Peyer's patch (tissue), 4 donors: Measurements from ENCODE around the gene STARD10.

ENCODE experiments used
- POLR2A ChIP-seq, 2 donors: fragments of 450-650 bp; IDR thresholded peaks; one replicate each; pipeline ENCODE4 v1.5.1; 2017; ENCODE audit warnings: antibody characterized with exemption in 2 of 2, mild to moderate bottlenecking in 2 of 2, moderate library complexity in 2 of 2
- TF ChIP-seq, protein P1 (sequence below), 6 experiments: fragments of 450-650 bp in 4 of 6; fragments of 200-600 bp in 2 of 6; sonication (generic) in 1 of 6; IDR thresholded peaks; one replicate each; pipeline ENCODE4 v1.5.1; 2017 to 2019; ENCODE audit warnings: antibody characterized with exemption in 6 of 6, mild to moderate bottlenecking in 3 of 6, moderate library complexity in 1 of 6

DNA sequence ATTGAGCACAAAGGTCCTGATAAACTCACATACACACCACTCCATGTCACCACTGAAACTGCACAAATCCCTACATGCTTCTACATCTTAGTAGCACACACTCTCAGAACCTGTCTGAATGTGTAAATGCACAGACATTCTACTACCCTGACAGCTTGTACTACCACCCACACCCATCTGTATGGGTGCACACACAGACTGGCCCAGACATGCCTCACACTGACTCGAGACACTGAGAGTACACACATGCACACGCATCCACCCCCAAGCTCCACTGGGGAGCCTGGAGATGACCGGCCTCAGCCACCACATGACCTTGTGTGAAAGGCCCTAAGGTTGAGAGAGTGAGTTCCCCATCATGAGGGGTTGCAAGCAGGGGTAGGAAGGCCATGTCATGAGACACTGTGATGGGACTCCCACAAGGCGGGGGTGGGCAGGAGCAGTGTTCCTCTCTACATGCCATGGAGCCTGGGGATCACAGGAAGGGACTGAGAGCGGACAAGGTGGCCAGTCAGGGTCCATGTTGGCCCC lies 69.8 kb downstream of the STARD10 start:
- TF ChIP-seq, protein P1, sequence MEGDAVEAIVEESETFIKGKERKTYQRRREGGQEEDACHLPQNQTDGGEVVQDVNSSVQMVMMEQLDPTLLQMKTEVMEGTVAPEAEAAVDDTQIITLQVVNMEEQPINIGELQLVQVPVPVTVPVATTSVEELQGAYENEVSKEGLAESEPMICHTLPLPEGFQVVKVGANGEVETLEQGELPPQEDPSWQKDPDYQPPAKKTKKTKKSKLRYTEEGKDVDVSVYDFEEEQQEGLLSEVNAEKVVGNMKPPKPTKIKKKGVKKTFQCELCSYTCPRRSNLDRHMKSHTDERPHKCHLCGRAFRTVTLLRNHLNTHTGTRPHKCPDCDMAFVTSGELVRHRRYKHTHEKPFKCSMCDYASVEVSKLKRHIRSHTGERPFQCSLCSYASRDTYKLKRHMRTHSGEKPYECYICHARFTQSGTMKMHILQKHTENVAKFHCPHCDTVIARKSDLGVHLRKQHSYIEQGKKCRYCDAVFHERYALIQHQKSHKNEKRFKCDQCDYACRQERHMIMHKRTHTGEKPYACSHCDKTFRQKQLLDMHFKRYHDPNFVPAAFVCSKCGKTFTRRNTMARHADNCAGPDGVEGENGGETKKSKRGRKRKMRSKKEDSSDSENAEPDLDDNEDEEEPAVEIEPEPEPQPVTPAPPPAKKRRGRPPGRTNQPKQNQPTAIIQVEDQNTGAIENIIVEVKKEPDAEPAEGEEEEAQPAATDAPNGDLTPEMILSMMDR (IDR thresholded peaks at IDR 0.05) = no peak
- TF ChIP-seq POLR2A (IDR thresholded peaks at IDR 0.05) = no peak
